HG03460 (cell line): ENCODE data around the gene CNTNAP2.
"Not testable (repeated sequence)": the region's sequence is repeated elsewhere in the genome, so short reads cannot be mapped to it uniquely, and the experiment has no call there.

Source experiments
- ATAC-seq: cut with Tn5 transposase; IDR thresholded peaks from one replicate; pipeline ENCODE4 v1.9.1; 2021; ENCODE audit not compliant: unreplicated experiment

CNTNAP2 gene

DNA sequence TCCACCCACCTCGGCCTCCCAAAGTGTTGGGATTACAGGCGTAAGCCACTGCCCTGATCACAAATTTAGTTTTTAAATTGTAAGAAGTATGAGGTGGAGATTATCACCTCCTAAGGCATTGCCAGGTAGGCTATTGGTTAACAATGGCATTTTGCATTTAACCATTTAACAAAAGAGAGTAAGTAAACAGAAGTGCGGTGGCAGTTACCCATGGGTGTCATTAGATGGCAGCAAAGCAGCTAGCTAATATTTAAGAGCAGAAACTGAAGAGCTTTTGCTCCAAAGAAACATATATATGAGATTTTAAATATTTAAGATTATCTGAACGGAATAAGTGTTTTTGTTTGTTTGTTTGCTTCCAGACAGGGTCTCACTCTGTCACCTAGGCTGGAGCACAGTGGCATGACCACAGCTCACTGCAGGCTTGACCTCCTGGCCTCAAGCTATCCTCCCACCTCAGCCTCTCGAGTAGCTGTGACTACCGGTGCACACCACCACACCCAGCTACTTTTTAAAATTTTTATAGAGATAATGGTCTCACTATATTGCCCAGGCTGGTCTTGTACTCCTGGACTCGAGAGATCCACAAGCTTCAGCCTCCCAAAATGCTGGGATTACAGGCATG lies 2148.4 kb downstream of the CNTNAP2 start:
- ATAC-seq, result no peak

DNA sequence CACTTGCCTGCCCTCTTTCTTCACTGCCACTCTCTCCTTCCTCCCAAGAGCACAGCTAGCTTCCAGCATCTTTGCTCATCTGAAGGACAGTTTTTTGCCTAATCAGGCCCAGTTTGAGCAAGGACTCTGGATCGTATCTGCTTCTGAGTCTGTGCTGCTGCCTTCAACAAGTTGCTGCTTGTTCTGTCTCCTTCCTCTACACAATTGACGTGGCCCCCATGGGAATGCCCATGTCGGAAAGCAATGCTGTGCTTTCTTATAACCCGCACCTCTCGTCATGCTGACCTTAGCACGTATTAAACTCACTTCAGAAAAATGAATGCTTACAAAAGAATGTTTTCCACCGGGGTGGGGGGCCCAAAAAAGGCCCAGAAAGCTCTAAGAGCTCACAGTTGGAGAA lies 2149.3 kb downstream of the CNTNAP2 start:
- no peak for ATAC-seq

DNA sequence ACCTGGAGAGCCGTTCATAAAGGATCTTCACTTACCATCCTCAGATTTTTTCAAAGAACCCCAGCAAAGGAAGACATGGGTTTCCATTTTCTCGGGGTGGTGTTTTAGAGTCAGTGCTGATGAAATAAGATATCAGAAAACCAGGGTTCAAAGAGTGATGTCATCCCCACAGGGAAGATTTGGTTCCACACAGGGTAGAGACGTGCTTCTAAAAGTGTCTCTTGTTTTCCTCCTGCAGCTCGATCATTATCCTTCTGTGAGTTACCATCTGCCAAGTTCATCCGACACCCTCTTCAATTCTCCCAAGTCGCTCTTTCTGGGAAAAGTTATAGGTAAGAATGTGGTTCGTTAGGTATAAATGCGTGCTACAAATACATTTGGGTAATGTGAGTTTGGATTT lies 2150.2 kb downstream of the CNTNAP2 start:
- no peak for ATAC-seq

DNA sequence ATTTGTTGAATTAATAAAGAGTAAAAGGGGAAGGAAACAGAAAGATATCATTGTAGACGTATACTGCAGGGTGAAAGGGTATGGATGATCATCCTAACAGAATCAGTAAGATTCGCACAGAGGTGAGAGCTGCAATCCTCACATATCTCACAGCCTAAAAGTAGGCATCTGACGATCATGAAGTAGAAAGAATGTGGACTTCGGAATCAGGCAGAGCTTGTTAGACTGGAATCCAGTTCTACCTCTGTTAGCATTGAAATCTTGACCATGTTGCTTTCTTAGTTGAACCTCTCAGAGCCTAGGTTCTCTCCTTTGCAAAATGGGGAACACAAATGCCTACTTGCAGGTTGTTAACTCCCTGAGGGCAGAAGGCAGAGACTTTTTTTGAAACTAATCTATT lies 2154.0 kb downstream of the CNTNAP2 start:
- no peak for ATAC-seq

DNA sequence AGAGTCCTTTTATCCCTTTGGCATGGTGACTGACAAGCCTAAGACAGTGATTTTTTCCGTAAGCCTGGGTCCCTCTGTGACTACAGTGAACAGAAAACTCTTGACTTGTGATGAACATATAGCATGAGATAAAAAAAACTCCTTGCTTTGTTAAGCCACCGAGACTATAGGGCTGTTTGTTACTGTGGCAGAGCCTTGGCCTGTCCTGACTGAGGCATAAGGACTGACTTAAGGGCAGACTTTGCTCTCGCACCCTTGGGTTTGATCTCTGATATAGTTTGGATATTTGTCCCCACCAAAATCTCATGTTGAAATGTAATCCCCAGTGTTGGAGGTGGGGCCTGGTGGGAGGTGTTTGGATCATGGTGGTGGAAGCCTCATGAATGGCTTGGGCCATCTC lies 2157.5 kb downstream of the CNTNAP2 start:
- no peak for ATAC-seq

DNA sequence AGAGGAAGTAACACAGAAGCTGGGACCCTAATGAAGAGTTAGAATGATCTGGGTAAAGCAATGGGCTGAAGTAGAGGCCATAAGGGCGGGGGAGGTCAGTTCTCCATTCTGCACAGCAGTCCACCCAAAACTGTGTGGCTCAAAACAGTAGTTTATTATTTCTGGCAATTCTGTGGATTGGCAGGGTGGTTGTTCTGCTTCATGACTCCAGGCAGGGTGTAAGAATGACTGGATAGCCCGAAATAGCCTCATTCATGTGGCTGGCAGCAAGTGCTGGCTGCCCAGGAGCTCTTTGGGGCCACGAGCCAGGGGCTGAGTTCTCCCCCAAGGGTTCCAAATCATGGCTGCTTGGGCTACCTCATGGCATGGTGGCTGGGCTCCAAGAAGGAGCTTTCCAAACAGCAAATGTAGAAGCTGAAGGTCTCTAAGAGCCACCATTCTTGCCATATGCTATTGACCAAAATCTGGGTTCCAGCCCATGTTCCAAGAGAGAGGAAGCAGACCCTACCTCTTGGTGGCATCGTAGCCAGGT lies 2158.8 kb downstream of the CNTNAP2 start:
- ATAC-seq, result no peak

DNA sequence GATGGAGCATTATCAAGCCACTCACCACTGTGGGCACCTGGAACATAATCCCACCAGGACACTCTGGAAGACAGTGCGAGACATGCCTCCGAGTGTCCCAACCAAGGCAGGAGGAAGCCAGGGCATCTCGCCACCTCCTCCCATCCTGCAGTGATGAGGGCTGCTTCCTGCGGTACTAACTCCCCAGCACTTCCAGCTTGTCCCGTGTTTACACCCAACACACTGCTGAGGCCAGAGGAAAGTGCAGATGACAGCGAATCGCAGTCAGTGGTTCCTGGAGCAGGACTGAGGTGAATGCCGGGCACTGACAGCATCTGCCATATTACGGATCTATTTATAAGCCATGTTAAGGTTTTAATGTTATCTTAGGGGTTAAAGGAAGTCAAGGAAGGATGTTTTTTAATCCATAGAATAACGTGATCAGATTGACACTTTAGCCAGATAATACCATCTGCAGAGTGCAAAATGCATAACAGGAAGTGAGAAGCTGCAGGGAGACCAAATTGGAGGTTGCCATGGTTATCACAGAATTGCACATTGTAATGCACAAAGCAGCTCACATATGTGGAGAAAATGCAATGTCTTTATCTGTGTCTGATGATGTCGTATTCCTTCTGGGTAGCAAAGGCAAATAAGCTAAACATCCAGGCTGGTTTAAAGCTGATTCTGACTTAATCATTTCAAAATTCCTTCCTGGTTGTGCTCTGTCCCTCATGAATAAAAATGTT lies 2159.9 kb downstream of the CNTNAP2 start:
- ATAC-seq, result no peak

DNA sequence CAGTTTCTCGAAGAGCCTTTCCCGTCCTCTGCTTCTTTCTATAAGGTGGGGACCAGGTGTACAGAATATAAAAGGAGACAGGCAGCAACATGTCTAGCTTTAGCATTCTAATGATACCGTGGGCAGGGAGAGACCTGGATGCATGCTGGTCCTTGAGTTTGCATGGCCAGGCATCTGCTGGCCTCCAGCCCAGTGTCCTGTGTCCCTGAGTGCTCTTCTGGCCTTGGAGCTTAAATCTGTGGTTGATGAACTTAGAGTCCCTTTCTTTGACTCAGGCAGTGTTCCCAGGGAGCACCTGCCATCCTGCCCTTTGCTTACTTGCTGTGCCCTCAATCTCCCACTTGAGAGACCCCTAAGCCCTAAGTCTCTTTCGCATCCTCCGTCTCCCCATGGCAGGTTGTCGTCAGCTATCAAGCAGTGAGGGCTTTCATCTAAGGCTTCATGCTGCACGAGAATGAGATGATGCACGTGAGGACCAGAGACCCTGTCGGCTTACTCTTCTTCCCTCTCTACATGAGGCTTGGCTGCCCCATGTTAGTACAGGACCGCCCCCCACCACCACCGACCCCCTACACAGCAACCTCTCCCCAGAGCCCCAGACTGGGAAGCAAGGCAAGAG lies 2160.6 kb downstream of the CNTNAP2 start:
- no peak for ATAC-seq

DNA sequence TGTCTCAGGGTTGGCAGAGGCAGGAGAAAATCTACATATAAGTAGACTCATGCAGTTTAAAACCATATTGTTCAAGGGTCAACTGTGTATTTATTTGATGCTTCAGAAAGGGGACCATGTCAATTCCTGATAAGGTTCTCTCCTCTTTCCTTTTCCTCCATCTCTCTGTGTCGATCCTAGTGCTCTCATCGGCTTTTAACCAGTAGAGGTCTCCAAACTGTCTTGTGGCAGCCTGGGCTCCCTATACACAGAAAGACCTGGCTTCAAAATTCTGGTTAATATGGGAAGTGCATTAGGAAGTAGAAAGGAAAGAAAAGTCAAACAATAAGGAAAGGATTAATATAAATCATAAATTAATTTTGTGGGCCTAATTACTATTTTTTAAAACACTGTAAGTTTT lies 2169.5 kb downstream of the CNTNAP2 start:
- no peak for ATAC-seq

DNA sequence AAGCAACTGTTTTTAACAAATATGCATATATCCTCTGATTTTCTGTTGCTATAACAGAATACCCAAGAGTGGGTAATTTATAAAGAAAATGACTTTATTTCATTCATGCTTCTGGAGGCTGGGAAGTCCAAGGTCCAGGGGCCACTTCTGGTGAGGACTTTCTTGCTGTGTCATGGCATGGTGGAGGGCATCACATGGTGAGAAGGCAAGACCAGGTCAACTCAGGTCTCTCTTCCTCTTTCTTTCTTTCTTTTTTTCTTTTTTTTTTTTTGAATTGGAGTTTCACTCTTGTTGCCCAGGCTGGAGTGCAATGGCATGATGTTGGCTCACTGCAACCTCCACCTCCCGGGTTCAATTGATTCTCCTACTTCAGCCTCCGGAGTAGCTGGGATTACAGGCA lies 2170.9 kb downstream of the CNTNAP2 start:
- no peak for ATAC-seq

DNA sequence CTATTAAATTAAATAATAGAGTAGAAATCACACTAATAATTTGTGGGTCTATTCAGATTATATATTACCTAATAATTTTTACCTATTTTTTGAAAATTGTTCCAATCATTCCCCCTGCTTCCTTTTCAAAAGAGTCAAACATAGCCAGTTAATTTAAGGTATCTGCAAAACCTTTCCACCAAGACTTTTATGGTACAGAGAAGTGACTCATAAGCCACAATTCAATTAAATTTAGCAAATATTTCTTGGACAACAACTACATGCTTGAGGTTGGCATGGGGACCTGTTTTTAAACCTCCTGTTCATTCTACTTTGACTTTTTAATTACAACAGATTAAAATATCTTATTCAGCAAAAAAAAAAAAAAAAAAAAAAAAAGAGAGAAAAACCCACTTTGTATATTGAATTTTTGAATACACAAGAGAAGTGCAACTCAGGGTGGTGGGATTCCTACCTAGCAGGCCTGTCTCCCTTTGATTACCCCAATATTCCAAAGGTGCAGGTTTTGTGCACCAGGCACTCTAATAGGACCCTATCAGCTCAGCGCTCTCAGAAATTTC lies 2172.1 kb downstream of the CNTNAP2 start:
- no peak for ATAC-seq

DNA sequence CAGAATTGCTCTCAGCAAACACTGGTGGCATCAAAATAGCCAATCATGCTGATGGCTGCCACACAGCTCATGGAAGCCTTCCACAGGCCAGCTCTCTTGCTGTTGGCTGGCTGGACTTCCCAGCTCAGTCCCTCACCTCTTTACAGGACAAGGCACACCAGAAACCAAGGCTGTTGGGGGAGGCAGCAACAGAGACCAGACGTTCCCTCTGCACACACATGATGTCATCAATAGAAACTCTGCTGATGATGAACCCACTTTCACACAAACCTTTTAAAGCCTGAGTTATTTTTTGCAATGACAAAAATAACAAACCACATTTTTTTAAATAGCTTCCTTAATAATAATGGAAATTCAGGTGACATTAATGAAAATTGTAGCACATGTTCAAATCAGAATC lies 2173.0 kb downstream of the CNTNAP2 start:
- no peak for ATAC-seq

DNA sequence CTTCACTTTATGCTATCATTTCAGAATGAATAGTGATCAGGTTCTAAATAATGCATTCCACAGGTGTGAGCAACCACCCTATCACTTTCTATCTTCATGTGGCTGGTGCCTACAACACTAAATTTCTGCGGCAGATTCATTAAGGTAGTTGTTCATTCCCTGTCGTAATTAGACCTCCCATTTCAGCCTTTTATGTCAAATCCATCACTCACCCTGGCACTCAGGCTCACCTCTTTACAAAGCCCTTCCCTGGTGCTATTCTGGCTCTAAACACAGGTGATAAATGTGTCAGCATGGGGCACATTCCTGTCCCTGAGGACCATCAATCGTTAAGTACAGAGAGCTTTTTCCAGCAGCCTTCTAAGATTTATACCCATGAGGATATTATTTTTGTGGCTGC lies 2173.9 kb downstream of the CNTNAP2 start:
- ATAC-seq, result no peak

DNA sequence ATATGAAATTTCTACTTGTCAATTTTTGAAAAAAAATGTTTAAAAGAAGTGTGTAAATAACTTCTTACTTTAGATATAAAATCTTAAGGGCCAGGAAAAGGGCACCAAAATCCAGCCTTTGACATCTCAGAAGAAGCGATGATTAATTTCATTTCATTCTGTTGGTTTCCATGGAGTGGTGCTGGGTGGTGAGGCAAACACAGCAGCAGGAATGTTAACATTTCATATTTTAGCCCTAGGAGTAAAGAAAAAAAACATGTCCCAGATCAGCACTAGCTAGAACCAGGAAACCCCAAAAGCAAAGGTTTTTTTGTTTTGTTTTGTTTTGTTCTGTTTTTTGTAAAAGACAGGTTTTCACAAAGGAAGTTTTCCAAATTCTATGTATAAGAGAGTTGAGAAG lies 2175.2 kb downstream of the CNTNAP2 start:
- no peak for ATAC-seq

DNA sequence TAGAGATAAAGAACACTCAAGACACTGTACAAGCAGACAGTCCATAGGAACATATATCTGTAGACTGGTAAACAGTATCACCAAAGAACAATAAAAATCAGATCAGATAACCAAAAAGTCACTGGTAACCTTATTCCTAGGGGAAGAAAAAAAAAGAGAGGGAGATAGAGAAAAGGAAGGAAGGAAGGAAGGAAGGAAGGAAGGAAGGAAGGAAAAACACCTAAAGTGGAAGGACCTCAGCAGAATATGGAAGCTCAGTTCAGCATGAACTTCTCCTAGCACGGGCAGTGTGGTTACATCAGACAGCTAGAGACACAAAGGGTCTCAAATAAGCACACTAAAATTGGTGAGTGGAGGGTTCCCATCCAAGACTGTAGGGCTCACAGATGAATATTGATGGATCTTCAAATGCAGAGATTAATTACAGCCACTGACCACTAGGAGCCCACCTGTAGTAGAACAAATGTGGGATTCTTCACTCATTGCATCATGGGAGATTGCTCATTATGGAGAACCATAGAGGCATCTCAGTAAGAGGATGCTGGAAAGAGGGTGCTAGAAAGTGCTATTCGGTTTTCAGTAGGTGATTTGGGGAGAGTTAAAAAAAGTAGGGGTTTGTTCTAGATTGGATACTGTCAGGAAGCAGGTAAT lies 2180.5 kb downstream of the CNTNAP2 start:
- ATAC-seq, result no peak

DNA sequence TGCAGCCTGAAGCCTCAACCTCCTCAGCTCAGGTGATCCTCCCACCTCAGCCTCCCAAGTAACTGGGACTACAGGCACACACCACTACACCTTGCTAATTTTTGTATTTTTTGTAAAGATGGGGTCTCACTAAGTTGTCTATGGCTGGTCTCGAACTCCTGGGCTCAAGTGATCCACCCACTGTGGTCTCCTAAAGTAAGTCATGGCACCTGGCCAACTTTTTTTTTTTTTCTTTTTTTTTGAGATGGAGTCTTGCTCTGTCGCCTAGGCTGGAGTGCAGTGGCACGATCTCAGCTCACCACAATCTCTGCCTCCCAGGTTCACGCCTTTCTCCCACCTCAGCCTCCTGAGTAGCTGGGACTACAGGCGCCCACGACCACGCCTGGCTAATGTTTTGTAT lies 2182.2 kb downstream of the CNTNAP2 start:
- not testable (repeated sequence) for ATAC-seq

DNA sequence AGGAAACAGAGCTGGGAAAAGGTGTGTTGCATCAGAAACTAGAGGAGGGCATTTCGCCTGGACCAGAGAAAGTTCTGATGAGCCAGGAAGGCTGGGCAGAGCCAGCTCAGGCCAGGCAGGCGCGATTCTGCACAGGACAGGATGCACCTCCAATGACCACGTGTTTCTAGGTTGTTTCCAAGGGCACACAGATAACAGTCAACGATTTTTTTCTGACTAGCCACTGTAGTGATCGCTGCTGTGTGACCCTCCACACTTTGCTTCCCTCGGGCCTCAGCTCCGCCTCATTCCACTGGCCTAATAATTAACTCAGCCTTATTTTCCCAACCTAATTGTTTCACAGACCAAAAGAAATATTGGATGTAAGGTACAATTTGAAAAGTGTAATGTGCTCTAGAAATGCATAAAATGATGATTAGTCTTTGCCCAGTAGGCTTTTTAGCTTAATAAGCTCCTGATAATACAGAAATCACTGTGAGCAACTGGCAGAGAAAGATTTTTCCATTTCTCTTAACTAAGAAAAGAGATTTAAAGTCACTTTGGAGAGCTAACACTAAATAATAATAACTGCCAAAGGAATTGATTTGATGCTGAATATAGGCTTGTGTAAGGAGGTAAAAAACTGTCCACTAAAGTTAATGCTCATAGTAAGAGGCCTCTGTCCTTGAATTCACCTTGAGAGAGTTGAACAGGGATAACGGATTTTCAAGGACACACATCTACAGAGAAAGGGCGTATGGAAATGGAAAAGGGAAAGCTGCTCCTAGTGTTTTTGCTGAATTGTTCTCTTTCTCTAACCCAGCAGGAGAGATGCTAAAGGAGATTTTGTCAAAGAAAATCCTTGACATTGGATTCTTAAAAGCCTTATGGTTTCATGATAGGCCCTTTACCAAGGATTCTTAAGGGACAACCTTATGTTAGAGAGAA lies 2183.0 kb downstream of the CNTNAP2 start:
- ATAC-seq, result no peak

DNA sequence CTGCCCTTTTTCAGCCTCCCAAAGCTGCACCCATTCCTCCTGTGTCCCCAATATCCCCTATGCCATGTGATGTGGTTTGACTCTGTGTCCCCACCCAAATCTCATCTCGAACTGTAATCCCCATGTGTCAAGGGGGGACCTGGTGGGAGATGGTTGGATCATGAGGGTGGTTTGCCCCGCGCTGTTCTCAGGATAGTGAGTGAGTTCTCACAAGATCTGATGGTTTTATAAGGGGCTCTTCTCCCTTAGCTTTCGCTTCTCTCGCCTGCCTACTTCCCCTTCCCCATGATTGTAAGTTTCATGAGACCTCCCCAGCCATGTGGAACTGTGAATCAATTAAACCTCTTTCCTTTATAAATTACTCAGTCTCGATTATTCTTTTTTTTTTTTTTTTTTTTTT lies 2185.8 kb downstream of the CNTNAP2 start:
- ATAC-seq, result not testable (repeated sequence)

DNA sequence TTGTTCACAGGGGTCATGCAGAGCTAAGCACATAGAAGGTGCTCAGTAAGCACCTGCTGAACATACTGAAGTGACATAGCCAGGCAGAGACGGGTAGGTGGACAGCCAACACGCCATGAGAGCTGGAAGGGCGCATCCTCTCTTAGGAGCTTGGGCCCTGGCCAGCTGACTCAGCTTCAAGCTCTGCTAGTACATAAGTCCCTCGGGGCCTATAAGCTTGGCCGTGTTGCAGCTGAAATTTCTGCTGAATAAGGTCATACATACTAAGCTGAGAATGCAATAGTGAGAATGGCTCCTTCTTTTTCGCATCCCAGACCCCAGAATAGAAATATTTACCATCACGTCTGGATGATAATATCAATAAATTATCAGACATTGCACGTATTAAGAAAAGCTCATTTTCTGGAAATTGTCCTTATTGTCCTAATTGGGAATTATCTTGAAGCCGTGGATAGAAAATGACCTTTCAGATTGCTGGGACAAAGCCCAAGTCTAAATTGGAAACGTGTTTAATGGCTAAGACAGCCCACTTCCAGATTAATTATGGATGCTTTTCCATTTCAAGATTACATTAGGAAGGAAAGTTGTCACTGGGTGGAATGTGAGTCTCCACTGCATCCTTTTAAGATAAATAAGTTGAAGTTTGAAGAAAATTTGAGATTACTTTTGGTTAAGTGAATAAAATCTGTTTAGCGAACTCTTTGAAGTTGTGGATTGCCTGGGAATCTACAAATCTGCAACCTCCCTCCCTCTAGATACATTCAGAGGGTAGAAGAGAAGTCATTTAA lies 2186.9 kb downstream of the CNTNAP2 start:
- no peak for ATAC-seq

DNA sequence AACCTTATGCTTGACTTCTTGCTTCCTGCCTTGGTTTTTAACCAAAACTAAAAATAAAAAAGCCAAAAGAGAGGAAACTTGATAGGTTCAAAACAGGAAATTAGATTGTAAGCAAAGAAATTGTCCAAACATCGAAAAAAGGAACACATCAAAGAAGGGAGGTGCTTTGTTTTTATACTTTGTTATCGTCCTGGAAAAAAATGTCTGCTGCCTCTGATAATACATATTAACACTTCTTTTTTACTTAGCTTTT lies 2187.4 kb downstream of the CNTNAP2 start:
- ATAC-seq, result no peak
